MM.1S (cell line): ENCODE results near the gene TRPM2.

ENCODE experiments used
- CTCF ChIP-seq: fragments of 300-600 bp; sonication (generic); IDR thresholded peaks from 2 replicates; pipeline ENCODE4 v1.5.1; 2016; ENCODE audit warnings: antibody characterized with exemption, low read length, mixed read lengths
- EZH2 ChIP-seq: fragments of 300-600 bp; sonication (generic); optimal IDR thresholded peaks from 2 replicates; pipeline ENCODE3; 2017; ENCODE audit warnings: low read depth, mild to moderate bottlenecking, antibody characterized with exemption, low read length, mixed read lengths

DNA sequence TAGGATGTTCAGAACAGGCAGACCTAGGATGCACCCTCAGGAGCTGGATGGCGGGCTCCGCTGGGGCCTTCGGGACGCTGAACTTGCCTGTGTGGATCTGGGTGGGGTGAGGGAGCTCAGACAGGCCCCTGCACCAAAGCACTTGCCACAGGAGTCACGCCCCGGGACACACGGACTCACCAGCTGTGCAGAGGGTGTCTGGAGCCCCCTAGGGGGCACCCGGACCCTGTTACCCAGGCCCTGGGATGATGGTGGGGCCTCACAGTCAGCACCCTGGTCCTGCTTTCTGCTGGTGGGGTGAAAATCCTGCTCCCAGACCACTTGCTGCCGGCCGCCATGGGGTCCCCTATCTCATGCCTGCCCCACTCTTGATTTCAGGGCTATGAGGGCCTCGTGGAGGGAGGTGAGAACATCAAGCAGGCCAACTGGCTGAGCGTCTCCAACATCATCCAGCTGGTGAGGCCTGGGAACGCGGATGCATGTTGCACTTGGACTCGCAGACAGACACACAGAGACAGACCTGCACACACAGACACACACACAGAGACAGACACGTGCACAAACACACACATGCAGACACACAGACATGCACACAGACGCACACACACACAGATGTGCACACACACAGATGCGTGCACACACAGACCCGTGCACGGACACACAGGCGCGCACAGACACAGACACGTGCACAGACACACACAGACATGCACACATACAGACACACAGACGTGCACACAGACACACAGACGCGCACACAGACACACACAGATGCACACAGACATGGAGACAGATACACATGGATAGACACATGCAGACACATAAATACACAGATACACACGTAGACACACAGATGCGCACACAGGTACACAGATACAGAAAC, 42.6 kb upstream of the TRPM2 start:
- TF ChIP-seq CTCF (no peak), EZH2 (no peak)
